SK-N-SH (cell line): ENCODE results near the gene RNASEH1. TPM values are rescaled to one million over a fixed set of nuclear protein-coding genes. Genes with fewer than 3 reads are reported as not detected.
A peak's percentile ranks its signal among the peaks of the same experiment; 100 is the strongest.

Experiments used
- CTCF ChIA-PET: fragments of 300-600, 350-600 bp; formaldehyde crosslinking; extraction: SDS; loops from one replicate; lab custom pipeline; 2021; lab: Yijun Ruan, JAX
- POLR2A ChIA-PET: fragments of 350-600 bp; sonication (Branson Sonifier 250); formaldehyde crosslinking; extraction: SDS; loops from one replicate; lab custom pipeline; 2020; ENCODE audit warnings: antibody characterized with exemption, inconsistent platforms; lab: Yijun Ruan, JAX
- DNase-seq: peaks from one replicate; pipeline ENCODE4 v3.0.0; 2012
- H2AFZ ChIP-seq: fragments of 200-600 bp; sonication (generic); 2 replicates; pipeline ENCODE4 v1.8.1; 2016; ENCODE audit warnings: antibody characterized with exemption, mild to moderate bottlenecking, low read depth
- H3F3A ChIP-seq: fragments of 200-600 bp; sonication (generic); replicated peaks from 2 replicates; pipeline ENCODE3; 2016; ENCODE audit warnings: antibody characterized with exemption, mild to moderate bottlenecking; ENCODE audit not compliant: insufficient read depth
- H3K27ac ChIP-seq, 2 experiments: fragments of 200-500 bp in 1 of 2; fragments of 200-600 bp in 1 of 2; sonication (Bioruptor generic) in 1 of 2; sonication (generic), shearing (Covaris generic) in 1 of 2; 2 replicates each; pipeline versions ENCODE4 v1.5.1 to v1.6.1; 2014 to 2016; ENCODE audit warnings: low read depth in 2 of 2, inconsistent platforms in 1 of 2, low read length in 1 of 2, mild to moderate bottlenecking in 1 of 2, mixed read lengths in 1 of 2
- H3K27me3 ChIP-seq: fragments of 200-600 bp; sonication (generic), shearing (Covaris generic); 2 replicates; pipeline ENCODE4 v1.6.1; 2016; ENCODE audit warnings: mixed run types; ENCODE audit not compliant: insufficient read depth
- H3K36me3 ChIP-seq, 2 experiments: fragments of 200-500 bp in 1 of 2; fragments of 200-600 bp in 1 of 2; sonication (Bioruptor generic) in 1 of 2; sonication (generic) in 1 of 2; replicated peaks in 1 of 2; 2 replicates each; pipeline versions ENCODE3 to v1.5.1; 2014 to 2016; ENCODE audit warnings: low read length in 1 of 2, mild to moderate bottlenecking in 1 of 2; ENCODE audit not compliant: insufficient read depth in 2 of 2, control insufficient read depth in 1 of 2
- H3K4me1 ChIP-seq, 2 experiments: fragments of 200-500 bp in 1 of 2; fragments of 200-600 bp in 1 of 2; sonication (Bioruptor generic) in 1 of 2; sonication (generic), shearing (Covaris generic) in 1 of 2; 2 replicates each; pipeline versions ENCODE4 v1.5.1 to v1.6.1; 2014 to 2016; ENCODE audit warnings: low read depth in 1 of 2, low read length in 1 of 2, mixed run types in 1 of 2; ENCODE audit not compliant: insufficient read depth in 2 of 2, control insufficient read depth in 1 of 2
- H3K4me2 ChIP-seq: fragments of 200-600 bp; sonication (generic), shearing (Covaris generic); 2 replicates; pipeline ENCODE4 v1.6.1; 2017; ENCODE audit warnings: mixed run types
- H3K4me3 ChIP-seq, 2 experiments: fragments of 200-500 bp in 1 of 2; fragments of 200-600 bp in 1 of 2; sonication (Bioruptor generic) in 1 of 2; sonication (generic), shearing (Covaris generic) in 1 of 2; 2 replicates each; pipeline versions ENCODE4 v1.5.1 to v1.8.1; 2014 to 2016; ENCODE audit warnings: low read depth in 2 of 2, inconsistent platforms in 1 of 2, low read length in 1 of 2, mild to moderate bottlenecking in 1 of 2, mixed read lengths in 1 of 2, moderate library complexity in 1 of 2
- H3K79me2 ChIP-seq: fragments of 200-600 bp; sonication (generic); 2 replicates; pipeline ENCODE4 v1.8.1; 2017; ENCODE audit warnings: mild to moderate bottlenecking; ENCODE audit not compliant: insufficient read depth
- H3K9ac ChIP-seq: fragments of 200-600 bp; sonication (generic); 2 replicates; pipeline ENCODE4 v1.6.1; 2017; ENCODE audit warnings: mixed run types
- H3K9me2 ChIP-seq: fragments of 200-600 bp; sonication (generic); 2 replicates; pipeline ENCODE4 v1.6.1; 2017; ENCODE audit warnings: mixed run types
- H3K9me3 ChIP-seq: fragments of 200-600 bp; sonication (generic); 2 replicates; pipeline ENCODE4 v1.6.1; 2017; ENCODE audit warnings: mixed run types, mild to moderate bottlenecking, moderate library complexity
- H4K20me1 ChIP-seq: fragments of 200-600 bp; sonication (generic); 2 replicates; pipeline ENCODE4 v1.6.1; 2017; ENCODE audit warnings: mild to moderate bottlenecking, mixed run types; ENCODE audit not compliant: insufficient read depth
- EP300 ChIP-seq, 2 experiments: IDR thresholded peaks; 2 replicates each; pipeline versions ENCODE4 v1.4.0 to v1.6.1; 2012; ENCODE audit warnings: borderline replicate concordance in 1 of 2, low read depth in 1 of 2, low read length in 1 of 2
- GABPA ChIP-seq: IDR thresholded peaks from 2 replicates; pipeline ENCODE4 v1.4.0; 2012; ENCODE audit warnings: low read depth, mild to moderate bottlenecking
- MXI1 ChIP-seq: IDR thresholded peaks from 2 replicates; pipeline ENCODE4 v1.6.1; 2012; ENCODE audit warnings: mild to moderate bottlenecking, low read depth, low read length, improper control_type of control experiment
- NRF1 ChIP-seq: IDR thresholded peaks from 2 replicates; pipeline ENCODE4 v1.6.1; 2012; ENCODE audit warnings: low read depth, mild to moderate bottlenecking, low read length
- RAD21 ChIP-seq: IDR thresholded peaks from 2 replicates; pipeline ENCODE4 v1.6.1; 2012; ENCODE audit warnings: mild to moderate bottlenecking, low read length
- TEAD4 ChIP-seq: IDR thresholded peaks from 2 replicates; pipeline ENCODE4 v1.4.0; 2012; ENCODE audit warnings: mild to moderate bottlenecking, borderline replicate concordance; ENCODE audit not compliant: insufficient read depth
- USF1 ChIP-seq: IDR thresholded peaks from 2 replicates; pipeline ENCODE4 v1.4.0; 2012; ENCODE audit warnings: low read depth, borderline replicate concordance
- YY1 ChIP-seq: IDR thresholded peaks from 2 replicates; pipeline ENCODE4 v1.4.0; 2012; ENCODE audit warnings: low read depth, mild to moderate bottlenecking
- WGBS: methylation state at CpG from one replicate; pipeline ENCODE4 v1.1.6; 2017; ENCODE audit warnings: low lambda C conversion rate; 5-methylcytosine and 5-hydroxymethylcytosine counted together
- polyA plus RNA-seq, 3 experiments: library from polyadenylated mRNA; depleted of rRNA; stranded (reverse); fragments of >200 nt; gene quantifications; 2 replicates each; pipeline ENCODE4 v1.2.3, GENCODE V29; 2012
- TF ChIP-seq, protein P1 (sequence below): fragments of 150-350 bp; IDR thresholded peaks from 2 replicates; pipeline ENCODE4 v1.6.1; 2016; ENCODE audit warnings: mild to moderate bottlenecking, low read depth, low read length

Gene RNASEH1
- polyA plus RNA-seq, 1 of the 3 experiments (the other 2 are of a cell fraction), result 34.4 TPM

- Histone ChIP-seq H3K9me3 (no peaks in the 10 kb centered on the region), H3K4me3 (no peak overlapping the region), H2AFZ (no peak overlapping the region), H3K27me3 (no peaks in the 10 kb centered on the region), H3K79me2 (no peaks in the 10 kb centered on the region), H3K9me2 (no peaks in the 10 kb centered on the region), H3K4me1 (peaks cover 5 to 62% of the 10 kb centered on the region in 2 experiments; a peak in 3 of 4 replicates), H3K4me2 (no peak overlapping the region), H3F3A (no peaks in the 10 kb centered on the region), H3K36me3 (no peaks in the 10 kb centered on the region), H3K9ac (no peak overlapping the region), H4K20me1 (no peaks in the 10 kb centered on the region), H3K27ac (peak overlapping the region in 1 of 2 experiments; percentile 99; a peak in 2 of 4 replicates)
- ChIA-PET POLR2A (interaction anchor here (0.6 to 3.4 kb wide), 2 partner anchors 18 to 223 kb away, joined by 3 to 20 read pairs; partner anchors contain the start of gene TRAPPC12), CTCF (interaction anchor here (1.1 to 1.4 kb wide), 2 partner anchors 8 to 20 kb away, joined by 3 to 4 read pairs; partner anchors contain the start of gene COLEC11)
- DNase-seq, result no peak
- peak; percentile 45; the same call in 1 of the 2 replicates for TF ChIP-seq MXI1
- TF ChIP-seq RAD21, result no peak
- 89% methylated on average over 25 of the region's 25 CpGs for WGBS
Observed at GRCh38 chr2:3602553-3603339, 44.6 kb upstream of the RNASEH1 start.

DNA sequence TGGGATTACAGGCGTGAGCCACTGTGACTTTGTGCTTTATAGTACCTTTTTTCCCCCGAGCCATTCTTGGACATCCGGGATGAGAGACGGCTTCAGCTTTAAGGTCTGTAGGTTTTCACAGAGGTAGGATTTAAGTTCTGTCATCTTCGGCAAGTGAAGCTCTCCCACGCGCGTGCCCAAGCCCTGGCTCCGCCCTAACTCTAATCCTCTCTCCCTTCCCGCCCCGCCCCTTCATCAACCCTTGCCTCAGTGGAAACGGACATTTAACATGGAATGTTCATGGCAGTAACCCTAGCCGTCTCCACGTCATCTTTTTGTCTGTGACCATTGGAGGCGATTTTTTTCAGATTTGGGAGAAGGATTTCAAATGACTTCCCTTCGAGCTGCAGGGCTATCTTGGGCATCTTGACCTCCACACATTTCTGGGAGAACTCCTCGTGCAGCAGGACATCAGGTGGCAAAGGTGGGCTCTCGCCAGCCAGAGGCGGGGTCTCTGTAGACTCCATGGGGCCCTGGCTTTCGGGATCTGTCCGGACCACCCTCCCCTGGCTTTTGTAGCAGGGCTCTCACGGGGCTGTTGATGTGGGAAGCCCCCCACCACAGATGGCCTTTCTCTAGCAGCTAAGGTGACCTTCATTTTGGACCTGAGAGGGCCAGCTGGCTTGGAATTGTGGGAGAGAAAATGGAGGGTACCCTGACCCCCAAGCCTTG is 43.6 kb upstream of the RNASEH1 start:
- Histone ChIP-seq H3F3A (no peaks in the 10 kb centered on the region), H2AFZ (no peak overlapping the region), H3K27me3 (no peaks in the 10 kb centered on the region), H3K27ac (peak overlapping the region in 1 of 2 experiments; percentile 99; a peak in 2 of 4 replicates), H3K9ac (no peak overlapping the region), H3K4me1 (peaks cover 5 to 59% of the 10 kb centered on the region in 2 experiments; a peak in 3 of 4 replicates), H3K79me2 (no peaks in the 10 kb centered on the region), H3K9me3 (no peaks in the 10 kb centered on the region), H3K36me3 (no peaks in the 10 kb centered on the region), H3K4me3 (no peak overlapping the region), H3K9me2 (no peaks in the 10 kb centered on the region), H3K4me2 (no peak overlapping the region), H4K20me1 (no peaks in the 10 kb centered on the region)
- ChIA-PET POLR2A (interaction anchor here (0.5 kb wide), 1 partner anchor 1959 kb away, joined by 3 read pairs; no protein-coding TSS in a partner anchor), CTCF (interaction anchor here (0.6 to 1.4 kb wide), 5 partner anchors 7 to 97 kb away, joined by 3 to 4 read pairs (median 3); partner anchors contain the start of gene COLEC11)
- WGBS, result 88% methylated on average over 22 of the region's 22 CpGs
- TF ChIP-seq YY1, result no peak
- TF ChIP-seq USF1, result no peak
- no peak for TF ChIP-seq EP300 (IDR thresholded peaks at IDR 0.05; ENCODE audit: borderline replicate concordance in 1 of 2, low read depth in 1 of 2, low read length in 1 of 2)
- TF ChIP-seq, protein P1, sequence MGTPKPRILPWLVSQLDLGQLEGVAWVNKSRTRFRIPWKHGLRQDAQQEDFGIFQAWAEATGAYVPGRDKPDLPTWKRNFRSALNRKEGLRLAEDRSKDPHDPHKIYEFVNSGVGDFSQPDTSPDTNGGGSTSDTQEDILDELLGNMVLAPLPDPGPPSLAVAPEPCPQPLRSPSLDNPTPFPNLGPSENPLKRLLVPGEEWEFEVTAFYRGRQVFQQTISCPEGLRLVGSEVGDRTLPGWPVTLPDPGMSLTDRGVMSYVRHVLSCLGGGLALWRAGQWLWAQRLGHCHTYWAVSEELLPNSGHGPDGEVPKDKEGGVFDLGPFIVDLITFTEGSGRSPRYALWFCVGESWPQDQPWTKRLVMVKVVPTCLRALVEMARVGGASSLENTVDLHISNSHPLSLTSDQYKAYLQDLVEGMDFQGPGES, result no peak
- no peak for TF ChIP-seq GABPA
- no peak for TF ChIP-seq TEAD4
- no peak for TF ChIP-seq NRF1
- DNase-seq, result no peak
